ENCODE data around the gene AP3S2.
"Not testable (repeated sequence)": the region's sequence is repeated elsewhere in the genome, so short reads cannot be mapped to it uniquely, and the experiment has no call there.

The AP3S2 gene

GRCh38 chr15:89836267-89837133 lies 57.3 kb downstream of the AP3S2 start:
- DNase-seq = peak in 9 of 58 donors; percentile 10 to 55 (median 28)

GRCh38 chr15:89835176-89835564 lies 58.6 kb downstream of the AP3S2 start:
- no peak for DNase-seq

- DNase-seq = not testable (repeated sequence)
Observed at GRCh38 chr15:89834465-89835175, 59.2 kb downstream of the AP3S2 start.

- DNase-seq = no peak
Observed at GRCh38 chr15:89833966-89834365, 59.8 kb downstream of the AP3S2 start.

- no peak for DNase-seq
Observed at GRCh38 chr15:89830639-89831038, 63.2 kb downstream of the AP3S2 start.

GRCh38 chr15:89829616-89830440 lies 64.0 kb downstream of the AP3S2 start:
- DNase-seq = no peak

GRCh38 chr15:89829161-89829560 lies 64.6 kb downstream of the AP3S2 start:
- DNase-seq = no peak

- DNase-seq = peak in 6 of 58 donors; percentile 9 to 32 (median 14)
Observed at GRCh38 chr15:89828281-89829145, 65.3 kb downstream of the AP3S2 start.

- no peak for DNase-seq
Observed at GRCh38 chr15:89827829-89828228, 66.0 kb downstream of the AP3S2 start.

GRCh38 chr15:89826671-89827655 lies 66.8 kb downstream of the AP3S2 start:
- no peak for DNase-seq

- DNase-seq = no peak
Observed at GRCh38 chr15:89825271-89825940, 68.4 kb downstream of the AP3S2 start.

- no peak for DNase-seq
Observed at GRCh38 chr15:89824607-89824867, 69.3 kb downstream of the AP3S2 start.

GRCh38 chr15:89823836-89824606 lies 69.8 kb downstream of the AP3S2 start:
- no peak for DNase-seq

GRCh38 chr15:89822951-89823711 lies 70.7 kb downstream of the AP3S2 start:
- DNase-seq = no peak

GRCh38 chr15:89822611-89822950 lies 71.2 kb downstream of the AP3S2 start:
- DNase-seq = no peak

GRCh38 chr15:89822026-89822425 lies 71.8 kb downstream of the AP3S2 start:
- no peak for DNase-seq
